Panc1 (cell line): Measurements from ENCODE around the gene AEBP2. TPM values are rescaled to one million over a fixed set of nuclear protein-coding genes. Genes with fewer than 3 reads are reported as not detected.

Experiments used
- ATAC-seq: fragments of 200-7000 bp; cut with Tn5 transposase; 2 replicates; pipeline ENCODE4 v1.9.1; 2020; ENCODE audit warnings: mild to moderate bottlenecking, moderate library complexity
- BruUV-seq: library from RNA; stranded (reverse); fragments of 400-500 nt; replicated peaks from 2 replicates; lab custom pipeline; 2021; lab: Mats Ljungman, UMichigan
- CTCF ChIA-PET: fragments of 300-600 bp; sonication (Branson Sonifier 250); formaldehyde crosslinking; loops from one replicate; lab custom pipeline; 2022; ENCODE audit warnings: antibody characterized with exemption; lab: Charles Lee
- POLR2A ChIA-PET: fragments of 300-600 bp; sonication (Branson Sonifier 250); formaldehyde crosslinking; loops from one replicate; lab custom pipeline; 2022; ENCODE audit warnings: antibody characterized with exemption; lab: Charles Lee
- DNase-seq: peaks from one replicate; pipeline ENCODE4 v3.0.0-alpha.2; 2010; ENCODE audit warnings: low read depth, low spot score
- H3K27ac ChIP-seq: 2 replicates; pipeline ENCODE4 v1.5.1; 2011; ENCODE audit warnings: mild to moderate bottlenecking, low read length, inconsistent platforms
- H3K27me3 ChIP-seq: fragments of 200-500 bp; sonication (Bioruptor generic); 2 replicates; pipeline ENCODE4 v1.6.0; 2014; ENCODE audit warnings: low read length, inconsistent platforms; ENCODE audit not compliant: control insufficient read depth, insufficient read depth
- H3K36me3 ChIP-seq: fragments of 200-500 bp; sonication (Bioruptor generic); 2 replicates; pipeline ENCODE4 v1.5.1; 2014; ENCODE audit warnings: inconsistent platforms, mild to moderate bottlenecking, low read length, moderate library complexity; ENCODE audit not compliant: control insufficient read depth, insufficient read depth
- H3K4me1 ChIP-seq: 2 replicates; pipeline ENCODE4 v1.5.1; 2011; ENCODE audit warnings: inconsistent platforms, mild to moderate bottlenecking, low read length, moderate library complexity; ENCODE audit not compliant: control insufficient read depth, insufficient read depth
- H3K4me3 ChIP-seq, 2 experiments: 2 replicates each; pipeline ENCODE4 v1.5.1; 2011 to 2012; ENCODE audit warnings: low read depth in 2 of 2, low read length in 2 of 2, mild to moderate bottlenecking in 2 of 2, inconsistent platforms in 1 of 2, moderate library complexity in 1 of 2
- H3K9me3 ChIP-seq: fragments of 200-500 bp; sonication (Bioruptor generic); 2 replicates; pipeline ENCODE4 v1.5.1; 2014; ENCODE audit warnings: low read depth, mild to moderate bottlenecking, inconsistent platforms, low read length, moderate library complexity; ENCODE audit not compliant: control insufficient read depth, insufficient read depth
- POLR2AphosphoS5 ChIP-seq: IDR thresholded peaks from 2 replicates; pipeline ENCODE4 v1.6.1; 2012; ENCODE audit warnings: mild to moderate bottlenecking, low read depth, low read length, moderate library complexity
- SIN3A ChIP-seq: IDR thresholded peaks from 2 replicates; pipeline ENCODE4 v1.6.1; 2012; ENCODE audit warnings: low read depth, mild to moderate bottlenecking, low read length, moderate library complexity, borderline replicate concordance; ENCODE audit not compliant: insufficient read depth
- TCF7L2 ChIP-seq: IDR thresholded peaks from 2 replicates; pipeline ENCODE4 v1.6.1; 2011; ENCODE audit warnings: mild to moderate bottlenecking, low read depth, low read length, inconsistent platforms
- in situ Hi-C: cut with HindIII; loops from 2 replicates; pipeline ENCODE4 v1.10.0; 2016; ENCODE audit warnings: low sequenced_read_pairs, low pct_unique_long_range_greater_than_20kb
- intact Hi-C: fragments of 100-400 bp; cut with micrococcal nuclease; formaldehyde crosslinking; loops from one replicate; pipeline ENCODE4 v1.10.0; 2022; ENCODE audit not compliant: unreplicated experiment
- total RNA-seq: library from RNA; stranded (reverse); gene quantifications from one replicate; pipeline ENCODE4 v1.2.1, GENCODE V29; 2021; ENCODE audit not compliant: unreplicated experiment
- TF ChIP-seq, protein P1 (sequence below), 2 experiments: IDR thresholded peaks; 2 replicates each; pipeline ENCODE4 v1.6.1; 2011 to 2012; ENCODE audit warnings: low read depth in 2 of 2, control low read depth in 1 of 2, low read length in 1 of 2, mild to moderate bottlenecking in 1 of 2, moderate library complexity in 1 of 2; ENCODE audit not compliant: insufficient read depth in 1 of 2
- TF ChIP-seq, protein P2 (sequence below): fragments of 450-650 bp; IDR thresholded peaks from 2 replicates; pipeline ENCODE4 v1.5.1; 2017; ENCODE audit warnings: mild to moderate bottlenecking

AEBP2 gene
- total RNA-seq, 1 experiment from 2014 or later, result 32.4 TPM

DNA sequence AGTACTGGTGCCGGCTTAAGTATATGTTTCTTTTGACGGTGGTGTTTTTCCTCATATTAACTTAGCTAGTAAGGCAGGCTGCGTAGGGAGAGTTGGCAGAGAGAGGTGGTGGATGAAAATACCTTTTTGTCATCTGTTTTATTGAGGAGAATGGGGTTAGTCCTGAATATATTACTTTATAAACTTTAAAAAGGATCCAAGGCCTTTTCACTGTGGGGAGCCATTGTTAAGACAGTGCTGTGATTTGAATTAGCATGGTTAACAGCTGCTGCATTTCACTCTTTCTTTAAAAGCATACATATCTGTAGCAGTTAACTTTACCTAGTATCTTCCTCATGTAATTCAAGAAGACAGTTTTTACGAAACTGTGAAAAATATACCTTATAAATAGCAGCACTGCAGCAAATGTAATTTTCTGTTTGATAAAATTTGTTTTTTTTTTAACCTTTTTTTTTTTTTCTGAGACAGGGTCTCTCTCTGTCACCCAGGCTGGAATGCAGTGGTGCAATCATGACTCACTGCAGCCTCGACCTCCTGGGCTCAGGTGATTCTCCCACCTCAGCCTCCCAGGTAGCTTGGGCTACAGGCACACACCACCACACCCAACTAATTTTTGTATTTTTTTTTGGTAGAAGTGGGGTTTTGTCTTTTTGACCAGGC is 57.1 kb downstream of the AEBP2 start:
- Histone ChIP-seq H3K4me3 (no peak overlapping the region), H3K27me3 (no peaks in the 10 kb centered on the region), H3K4me1 (no peaks in the 10 kb centered on the region), H3K9me3 (no peaks in the 10 kb centered on the region), H3K36me3 (peaks cover 6% of the 10 kb centered on the region; the same call in 1 of the 2 replicates), H3K27ac (no peak overlapping the region)
- BruUV-seq, result no TSS peak
- ChIA-PET POLR2A (no interaction called here), CTCF (no interaction called here)
- in situ Hi-C loops, result no loop called here
- intact Hi-C loops, result no loop called here
- DNase-seq, result no peak
- TF ChIP-seq, protein P1, sequence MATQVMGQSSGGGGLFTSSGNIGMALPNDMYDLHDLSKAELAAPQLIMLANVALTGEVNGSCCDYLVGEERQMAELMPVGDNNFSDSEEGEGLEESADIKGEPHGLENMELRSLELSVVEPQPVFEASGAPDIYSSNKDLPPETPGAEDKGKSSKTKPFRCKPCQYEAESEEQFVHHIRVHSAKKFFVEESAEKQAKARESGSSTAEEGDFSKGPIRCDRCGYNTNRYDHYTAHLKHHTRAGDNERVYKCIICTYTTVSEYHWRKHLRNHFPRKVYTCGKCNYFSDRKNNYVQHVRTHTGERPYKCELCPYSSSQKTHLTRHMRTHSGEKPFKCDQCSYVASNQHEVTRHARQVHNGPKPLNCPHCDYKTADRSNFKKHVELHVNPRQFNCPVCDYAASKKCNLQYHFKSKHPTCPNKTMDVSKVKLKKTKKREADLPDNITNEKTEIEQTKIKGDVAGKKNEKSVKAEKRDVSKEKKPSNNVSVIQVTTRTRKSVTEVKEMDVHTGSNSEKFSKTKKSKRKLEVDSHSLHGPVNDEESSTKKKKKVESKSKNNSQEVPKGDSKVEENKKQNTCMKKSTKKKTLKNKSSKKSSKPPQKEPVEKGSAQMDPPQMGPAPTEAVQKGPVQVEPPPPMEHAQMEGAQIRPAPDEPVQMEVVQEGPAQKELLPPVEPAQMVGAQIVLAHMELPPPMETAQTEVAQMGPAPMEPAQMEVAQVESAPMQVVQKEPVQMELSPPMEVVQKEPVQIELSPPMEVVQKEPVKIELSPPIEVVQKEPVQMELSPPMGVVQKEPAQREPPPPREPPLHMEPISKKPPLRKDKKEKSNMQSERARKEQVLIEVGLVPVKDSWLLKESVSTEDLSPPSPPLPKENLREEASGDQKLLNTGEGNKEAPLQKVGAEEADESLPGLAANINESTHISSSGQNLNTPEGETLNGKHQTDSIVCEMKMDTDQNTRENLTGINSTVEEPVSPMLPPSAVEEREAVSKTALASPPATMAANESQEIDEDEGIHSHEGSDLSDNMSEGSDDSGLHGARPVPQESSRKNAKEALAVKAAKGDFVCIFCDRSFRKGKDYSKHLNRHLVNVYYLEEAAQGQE (IDR thresholded peaks at IDR 0.05; ENCODE audit: insufficient read depth in 1 of 2, low read depth in 2 of 2, low read length in 1 of 2), result no peak
- TF ChIP-seq SIN3A (no peak), POLR2AphosphoS5 (no peak), TCF7L2 (no peak)
- TF ChIP-seq, protein P2, sequence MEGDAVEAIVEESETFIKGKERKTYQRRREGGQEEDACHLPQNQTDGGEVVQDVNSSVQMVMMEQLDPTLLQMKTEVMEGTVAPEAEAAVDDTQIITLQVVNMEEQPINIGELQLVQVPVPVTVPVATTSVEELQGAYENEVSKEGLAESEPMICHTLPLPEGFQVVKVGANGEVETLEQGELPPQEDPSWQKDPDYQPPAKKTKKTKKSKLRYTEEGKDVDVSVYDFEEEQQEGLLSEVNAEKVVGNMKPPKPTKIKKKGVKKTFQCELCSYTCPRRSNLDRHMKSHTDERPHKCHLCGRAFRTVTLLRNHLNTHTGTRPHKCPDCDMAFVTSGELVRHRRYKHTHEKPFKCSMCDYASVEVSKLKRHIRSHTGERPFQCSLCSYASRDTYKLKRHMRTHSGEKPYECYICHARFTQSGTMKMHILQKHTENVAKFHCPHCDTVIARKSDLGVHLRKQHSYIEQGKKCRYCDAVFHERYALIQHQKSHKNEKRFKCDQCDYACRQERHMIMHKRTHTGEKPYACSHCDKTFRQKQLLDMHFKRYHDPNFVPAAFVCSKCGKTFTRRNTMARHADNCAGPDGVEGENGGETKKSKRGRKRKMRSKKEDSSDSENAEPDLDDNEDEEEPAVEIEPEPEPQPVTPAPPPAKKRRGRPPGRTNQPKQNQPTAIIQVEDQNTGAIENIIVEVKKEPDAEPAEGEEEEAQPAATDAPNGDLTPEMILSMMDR, result no peak
- no peak for ATAC-seq

DNA sequence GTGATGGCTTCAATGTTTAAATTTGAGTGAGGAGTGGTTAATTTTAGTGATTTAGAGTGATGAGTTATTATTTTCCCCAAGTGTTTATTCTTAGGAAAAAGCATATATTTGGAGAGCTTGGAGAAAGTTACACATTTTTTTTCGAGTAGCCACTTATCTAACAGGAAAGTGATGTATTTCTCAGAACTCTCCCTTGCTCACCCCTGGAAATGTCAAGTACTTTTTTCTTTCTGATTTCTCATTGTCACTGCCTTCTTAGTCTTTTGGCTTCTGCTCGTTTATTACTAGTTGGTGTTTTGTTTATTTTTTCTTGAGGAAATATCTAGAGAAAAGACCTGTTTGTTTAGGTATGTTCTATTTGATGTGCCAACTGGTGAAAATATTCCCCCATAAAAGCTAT is 58.8 kb downstream of the AEBP2 start:
- H3K4me3 ChIP-seq, result no peak overlapping the region
- in situ Hi-C loops, result no loop called here
- no TSS peak for BruUV-seq
- H3K4me1 ChIP-seq, result no peaks in the 10 kb centered on the region
- H3K27me3 ChIP-seq, result no peaks in the 10 kb centered on the region
- DNase-seq (no peak), ATAC-seq (no peak)
- no peak overlapping the region for H3K27ac ChIP-seq
- intact Hi-C loops, result no loop called here
- H3K36me3 ChIP-seq, result peaks cover 6% of the 10 kb centered on the region; the same call in 1 of the 2 replicates
- ChIA-PET POLR2A (no interaction called here), CTCF (no interaction called here)
- TF ChIP-seq, protein P2, result no peak
- no peak for TF ChIP-seq TCF7L2
- no peak for TF ChIP-seq POLR2AphosphoS5
- H3K9me3 ChIP-seq, result no peaks in the 10 kb centered on the region
